OCI-LY7 (cell line): ENCODE measurements around the gene ODAPH.

ENCODE experiments used
- CTCF ChIP-seq: fragments of 200-600 bp; sonication (generic); conservative IDR thresholded peaks from 2 replicates; pipeline ENCODE4 v1.5.1; 2014; ENCODE audit warnings: mild to moderate bottlenecking, antibody characterized with exemption, low read length, moderate library complexity, mixed read lengths
- EZH2phosphoT487 ChIP-seq: fragments of 200-600 bp; sonication (generic); IDR thresholded peaks from 2 replicates; pipeline ENCODE4 v1.6.1; 2018; ENCODE audit warnings: low read depth, borderline replicate concordance, mild to moderate bottlenecking, mixed run types, antibody characterized with exemption, low read length, moderate library complexity, mixed read lengths

DNA sequence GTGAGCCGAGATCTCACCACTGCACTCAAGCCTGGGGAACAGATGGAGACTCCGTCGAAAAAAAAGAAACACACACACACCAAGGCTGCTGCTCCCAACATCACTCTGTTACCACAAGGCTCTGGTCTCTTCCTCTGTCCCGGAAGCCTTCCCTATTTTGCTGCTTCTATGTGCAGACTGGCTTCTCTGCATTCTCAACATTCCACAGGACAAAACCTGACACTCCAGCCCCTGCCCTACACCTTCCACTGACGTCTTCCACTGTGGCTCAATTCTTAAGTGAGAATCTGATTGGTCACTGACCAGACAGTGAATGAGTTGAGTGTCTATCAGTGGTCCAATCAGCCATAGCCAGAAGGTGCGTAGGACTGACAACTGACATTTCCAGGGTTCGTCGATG lies 5.9 kb downstream of the ODAPH start:
- no peak for TF ChIP-seq CTCF
- no peak for TF ChIP-seq EZH2phosphoT487
